ENCODE measurements around the gene NCSTN.

Gene NCSTN

GRCh38 chr1:160353223-160353622 lies 10.0 kb downstream of the NCSTN start:
- DNase-seq, result no peak

- no peak for DNase-seq
These were observed 11.3 kb downstream of the NCSTN start for GRCh38 chr1:160354388-160354985.

- no peak for DNase-seq
These were observed 14.3 kb downstream of the NCSTN start for GRCh38 chr1:160357286-160358002.

GRCh38 chr1:160358073-160358472 lies 14.9 kb downstream of the NCSTN start:
- DNase-seq, result no peak

GRCh38 chr1:160359559-160360226 lies 16.5 kb downstream of the NCSTN start:
- no peak for DNase-seq

- DNase-seq, result no peak
These were observed 17.1 kb downstream of the NCSTN start for GRCh38 chr1:160360227-160360695.

- DNase-seq, result no peak
These were observed 18.0 kb downstream of the NCSTN start for GRCh38 chr1:160361199-160361598.

- DNase-seq, result no peak
These were observed 18.6 kb downstream of the NCSTN start for GRCh38 chr1:160361814-160362167.

GRCh38 chr1:160362168-160362957 lies 19.2 kb downstream of the NCSTN start:
- no peak for DNase-seq

- DNase-seq, result no peak
These were observed 19.8 kb downstream of the NCSTN start for GRCh38 chr1:160363010-160363409.

- no peak for DNase-seq
These were observed 21.0 kb downstream of the NCSTN start for GRCh38 chr1:160363951-160364735.

GRCh38 chr1:160365325-160365724 lies 22.1 kb downstream of the NCSTN start:
- no peak for DNase-seq

- DNase-seq, result no peak
These were observed 23.7 kb downstream of the NCSTN start, which contains the start of gene NHLH1 for GRCh38 chr1:160366731-160367515. NHLH1 (plus strand) TSS chr1:160367071; CDS start chr1:160370732, 3,661 bp downstream.

GRCh38 chr1:160367516-160367900 lies 24.3 kb downstream of the NCSTN start:
- DNase-seq, result no peak

GRCh38 chr1:160367934-160368923 lies 25.0 kb downstream of the NCSTN start:
- DNase-seq, result no peak

- no peak for DNase-seq
These were observed 25.9 kb downstream of the NCSTN start for GRCh38 chr1:160369087-160369486.

- no peak for DNase-seq
These were observed 27.6 kb downstream of the NCSTN start for GRCh38 chr1:160370561-160371345.

- no peak for DNase-seq
These were observed 28.1 kb downstream of the NCSTN start for GRCh38 chr1:160371346-160371631.

GRCh38 chr1:160371756-160372155 lies 28.6 kb downstream of the NCSTN start:
- DNase-seq, result no peak

GRCh38 chr1:160373696-160374095 lies 30.5 kb downstream of the NCSTN start:
- no peak for DNase-seq

Data from stimulated activated naive CD4-positive, alpha-beta T cell treated with Interleukin-2 at 50 U/mL for 16 hours (primary cell).